Neural cell (in vitro differentiated cells): ENCODE measurements around the gene APOH.

ENCODE experiments used
- EZH2 ChIP-seq: fragments of 200-600, 300-800 bp; shearing (Covaris generic), sonication (generic); IDR thresholded peaks from 2 replicates; pipeline ENCODE4 v1.6.1; 2014; ENCODE audit warnings: antibody characterized with exemption, low read length, borderline replicate concordance, mild to moderate bottlenecking; ENCODE audit not compliant: insufficient read depth, poor library complexity, severe bottlenecking
- MXI1 ChIP-seq: fragments of 450-650 bp; conservative IDR thresholded peaks from 2 replicates; pipeline ENCODE4 v1.6.1; 2014; ENCODE audit warnings: antibody characterized with exemption, mild to moderate bottlenecking; ENCODE audit not compliant: poor library complexity, severe bottlenecking
- POLR2AphosphoS5 ChIP-seq: IDR thresholded peaks from 2 replicates; pipeline ENCODE4 v1.6.1; 2012
- TF ChIP-seq, protein P1 (sequence below): fragments of 450-650 bp; IDR thresholded peaks from 2 replicates; pipeline ENCODE4 v1.5.1; 2014; ENCODE audit warnings: antibody characterized with exemption, mild to moderate bottlenecking, moderate library complexity; ENCODE audit not compliant: poor library complexity, severe bottlenecking
- TF ChIP-seq, protein P2 (sequence below): IDR thresholded peaks from 2 replicates; pipeline ENCODE4 v1.6.1; 2012; ENCODE audit warnings: borderline replicate concordance

DNA sequence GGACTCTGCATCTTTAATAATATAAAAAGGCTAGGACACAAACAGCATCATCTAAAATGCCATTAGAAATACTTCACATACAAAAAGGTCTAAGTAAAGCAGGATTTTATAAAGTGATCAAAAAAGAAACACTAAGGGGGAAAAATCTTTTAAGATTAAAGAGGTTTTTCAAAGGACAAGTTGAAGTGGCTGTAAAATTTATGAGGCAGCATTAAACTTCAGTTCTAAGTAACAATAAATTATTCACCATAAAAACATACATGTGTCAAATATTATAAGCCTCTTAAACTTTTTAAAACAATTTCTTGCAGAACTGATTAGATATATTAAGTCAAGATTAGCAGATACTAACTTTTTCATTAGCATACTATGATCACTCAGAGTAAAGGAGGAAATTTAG is 58.0 kb downstream of the APOH start:
- no peak for TF ChIP-seq EZH2
- TF ChIP-seq, protein P1, sequence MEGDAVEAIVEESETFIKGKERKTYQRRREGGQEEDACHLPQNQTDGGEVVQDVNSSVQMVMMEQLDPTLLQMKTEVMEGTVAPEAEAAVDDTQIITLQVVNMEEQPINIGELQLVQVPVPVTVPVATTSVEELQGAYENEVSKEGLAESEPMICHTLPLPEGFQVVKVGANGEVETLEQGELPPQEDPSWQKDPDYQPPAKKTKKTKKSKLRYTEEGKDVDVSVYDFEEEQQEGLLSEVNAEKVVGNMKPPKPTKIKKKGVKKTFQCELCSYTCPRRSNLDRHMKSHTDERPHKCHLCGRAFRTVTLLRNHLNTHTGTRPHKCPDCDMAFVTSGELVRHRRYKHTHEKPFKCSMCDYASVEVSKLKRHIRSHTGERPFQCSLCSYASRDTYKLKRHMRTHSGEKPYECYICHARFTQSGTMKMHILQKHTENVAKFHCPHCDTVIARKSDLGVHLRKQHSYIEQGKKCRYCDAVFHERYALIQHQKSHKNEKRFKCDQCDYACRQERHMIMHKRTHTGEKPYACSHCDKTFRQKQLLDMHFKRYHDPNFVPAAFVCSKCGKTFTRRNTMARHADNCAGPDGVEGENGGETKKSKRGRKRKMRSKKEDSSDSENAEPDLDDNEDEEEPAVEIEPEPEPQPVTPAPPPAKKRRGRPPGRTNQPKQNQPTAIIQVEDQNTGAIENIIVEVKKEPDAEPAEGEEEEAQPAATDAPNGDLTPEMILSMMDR, result no peak
- TF ChIP-seq, protein P2, sequence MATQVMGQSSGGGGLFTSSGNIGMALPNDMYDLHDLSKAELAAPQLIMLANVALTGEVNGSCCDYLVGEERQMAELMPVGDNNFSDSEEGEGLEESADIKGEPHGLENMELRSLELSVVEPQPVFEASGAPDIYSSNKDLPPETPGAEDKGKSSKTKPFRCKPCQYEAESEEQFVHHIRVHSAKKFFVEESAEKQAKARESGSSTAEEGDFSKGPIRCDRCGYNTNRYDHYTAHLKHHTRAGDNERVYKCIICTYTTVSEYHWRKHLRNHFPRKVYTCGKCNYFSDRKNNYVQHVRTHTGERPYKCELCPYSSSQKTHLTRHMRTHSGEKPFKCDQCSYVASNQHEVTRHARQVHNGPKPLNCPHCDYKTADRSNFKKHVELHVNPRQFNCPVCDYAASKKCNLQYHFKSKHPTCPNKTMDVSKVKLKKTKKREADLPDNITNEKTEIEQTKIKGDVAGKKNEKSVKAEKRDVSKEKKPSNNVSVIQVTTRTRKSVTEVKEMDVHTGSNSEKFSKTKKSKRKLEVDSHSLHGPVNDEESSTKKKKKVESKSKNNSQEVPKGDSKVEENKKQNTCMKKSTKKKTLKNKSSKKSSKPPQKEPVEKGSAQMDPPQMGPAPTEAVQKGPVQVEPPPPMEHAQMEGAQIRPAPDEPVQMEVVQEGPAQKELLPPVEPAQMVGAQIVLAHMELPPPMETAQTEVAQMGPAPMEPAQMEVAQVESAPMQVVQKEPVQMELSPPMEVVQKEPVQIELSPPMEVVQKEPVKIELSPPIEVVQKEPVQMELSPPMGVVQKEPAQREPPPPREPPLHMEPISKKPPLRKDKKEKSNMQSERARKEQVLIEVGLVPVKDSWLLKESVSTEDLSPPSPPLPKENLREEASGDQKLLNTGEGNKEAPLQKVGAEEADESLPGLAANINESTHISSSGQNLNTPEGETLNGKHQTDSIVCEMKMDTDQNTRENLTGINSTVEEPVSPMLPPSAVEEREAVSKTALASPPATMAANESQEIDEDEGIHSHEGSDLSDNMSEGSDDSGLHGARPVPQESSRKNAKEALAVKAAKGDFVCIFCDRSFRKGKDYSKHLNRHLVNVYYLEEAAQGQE, result no peak
- TF ChIP-seq MXI1, result no peak
- no peak for TF ChIP-seq POLR2AphosphoS5
